Hepatocyte (in vitro differentiated cells): ENCODE results near the gene GRHL1. TPM values are rescaled to one million over a fixed set of nuclear protein-coding genes. Genes with fewer than 3 reads are reported as not detected.

Experiments
- DNase-seq: peaks from one replicate; pipeline ENCODE4 v3.0.0-alpha.2; 2016; ENCODE audit warnings: low spot score
- H2AFZ ChIP-seq: fragments of 200-600 bp; sonication (generic); 2 replicates; pipeline ENCODE4 v1.6.0; 2016; ENCODE audit warnings: antibody characterized with exemption, mild to moderate bottlenecking
- H3K27ac ChIP-seq: fragments of 200-600 bp; sonication (generic); 2 replicates; pipeline ENCODE4 v1.5.1; 2016; ENCODE audit warnings: mild to moderate bottlenecking
- H3K27me3 ChIP-seq: fragments of 200-600 bp; sonication (generic); 2 replicates; pipeline ENCODE4 v1.6.1; 2016
- H3K36me3 ChIP-seq: fragments of 200-600 bp; sonication (generic); replicated peaks from 2 replicates; pipeline ENCODE4 v1.5.1; 2016; ENCODE audit warnings: low read depth; ENCODE audit not compliant: insufficient read depth
- H3K4me1 ChIP-seq: fragments of 200-600 bp; sonication (generic); 2 replicates; pipeline ENCODE4 v1.5.1; 2016; ENCODE audit warnings: mild to moderate bottlenecking, moderate library complexity; ENCODE audit not compliant: insufficient read depth
- H3K4me2 ChIP-seq: fragments of 200-600 bp; sonication (generic); 2 replicates; pipeline ENCODE4 v1.6.0; 2016
- H3K4me3 ChIP-seq: fragments of 200-600 bp; sonication (generic); 2 replicates; pipeline ENCODE4 v1.5.1; 2016; ENCODE audit warnings: mild to moderate bottlenecking
- H3K79me2 ChIP-seq: fragments of 200-600 bp; sonication (generic); 2 replicates; pipeline ENCODE4 v1.6.0; 2017; ENCODE audit warnings: mild to moderate bottlenecking
- H3K9me2 ChIP-seq: fragments of 200-600 bp; sonication (generic); replicated peaks from 2 replicates; pipeline ENCODE4 v1.6.0; 2017; ENCODE audit warnings: mild to moderate bottlenecking; ENCODE audit not compliant: insufficient read depth
- H3K9me3 ChIP-seq: fragments of 200-600 bp; sonication (generic); 2 replicates; pipeline ENCODE4 v1.5.1; 2016; ENCODE audit warnings: low read depth, mild to moderate bottlenecking
- H4K20me1 ChIP-seq: fragments of 200-600 bp; sonication (generic); 2 replicates; pipeline ENCODE4 v1.6.0; 2016; ENCODE audit warnings: mild to moderate bottlenecking; ENCODE audit not compliant: insufficient read depth, poor library complexity, severe bottlenecking
- CTCF ChIP-seq: fragments of 200-600 bp; sonication (generic); IDR thresholded peaks from 2 replicates; pipeline ENCODE4 v1.5.1; 2016; ENCODE audit warnings: antibody characterized with exemption, mild to moderate bottlenecking; ENCODE audit not compliant: poor library complexity
- EZH2 ChIP-seq: fragments of 200-600 bp; sonication (generic); IDR thresholded peaks from 2 replicates; pipeline ENCODE4 v1.6.1; 2016; ENCODE audit warnings: antibody characterized with exemption, mild to moderate bottlenecking, borderline replicate concordance
- EZH2phosphoT487 ChIP-seq: fragments of 200-600 bp; sonication (generic); IDR thresholded peaks from one replicate; pipeline ENCODE4 v1.6.1; 2018; ENCODE audit warnings: antibody characterized with exemption, mild to moderate bottlenecking, low read depth, moderate library complexity; ENCODE audit not compliant: unreplicated experiment, severe bottlenecking
- WGBS: methylation state at CpG from one replicate; pipeline ENCODE4 v1.1.6; 2016; ENCODE audit warnings: low lambda C conversion rate; ENCODE audit errors: missing lambda C conversion rate; 5-methylcytosine and 5-hydroxymethylcytosine counted together
- polyA plus RNA-seq: library from polyadenylated mRNA; unstranded; fragments of >200 nt; fragmentation: Nextera tagmentation; extraction: Ambion mirVana; gene quantifications from 2 replicates; pipeline ENCODE4 v1.2.1, GENCODE V29; 2016
- total RNA-seq: library from RNA; depleted of rRNA; stranded (reverse); fragments of >200 nt; gene quantifications from 2 replicates; pipeline ENCODE4 v1.2.3, GENCODE V29; 2014

Gene GRHL1
- total RNA-seq (10.0 and 10.9 TPM in 2 replicates), polyA plus RNA-seq (4.0 and 9.5 TPM in 2 replicates)

- Histone ChIP-seq H3K9me2 (no peaks in the 10 kb centered on the region), H3K79me2 (peaks cover 13% of the 10 kb centered on the region), H3K4me1 (peaks cover 21% of the 10 kb centered on the region), H3K36me3 (no peaks in the 10 kb centered on the region), H2AFZ (peak within 1 kb of the TSS; percentile 93), H4K20me1 (no peaks in the 10 kb centered on the region), H3K27ac (peak within 1 kb of the TSS; percentile 61), H3K9me3 (no peaks in the 10 kb centered on the region), H3K4me3 (peak within 1 kb of the TSS; percentile 82), H3K27me3 (no peaks in the 10 kb centered on the region), H3K4me2 (peak within 1 kb of the TSS; percentile 89)
- under 1% methylated on average over 46 of the region's 111 CpGs for WGBS
- peak; percentile 98 for DNase-seq
- no peak for TF ChIP-seq CTCF
- no peak for TF ChIP-seq EZH2
- no peak for TF ChIP-seq EZH2phosphoT487
Measured at GRCh38 chr2:9951522-9952285, at the start of gene GRHL1. Gene GRHL1, plus strand, starts transcription at chr2:9951693. Its CDS starts 141 bp downstream, at chr2:9951834.

- Histone ChIP-seq H3K4me3 (no peak overlapping the region), H3K9me3 (no peaks in the 10 kb centered on the region), H3K9me2 (no peaks in the 10 kb centered on the region), H3K36me3 (no peaks in the 10 kb centered on the region), H2AFZ (no peak overlapping the region), H4K20me1 (no peaks in the 10 kb centered on the region), H3K79me2 (no peaks in the 10 kb centered on the region), H3K4me2 (no peak overlapping the region), H3K4me1 (no peaks in the 10 kb centered on the region), H3K27ac (no peak overlapping the region), H3K27me3 (no peaks in the 10 kb centered on the region)
- TF ChIP-seq CTCF, result no peak
- TF ChIP-seq EZH2, result no peak
- no peak for TF ChIP-seq EZH2phosphoT487
- DNase-seq, result no peak
- 70% methylated on average over 1 of the region's 1 CpG for WGBS
Measured at GRCh38 chr2:9905413-9905812, 46.1 kb upstream of the GRHL1 start.

- TF ChIP-seq EZH2 (no peak), CTCF (no peak), EZH2phosphoT487 (no peak)
Measured at GRCh38 chr2:9907402-9907801, 44.1 kb upstream of the GRHL1 start.

More at GRCh38 chr2:9907402-9907801, 44.1 kb upstream of the GRHL1 start:
- no peak for DNase-seq
- H3K4me2 ChIP-seq, result no peak overlapping the region
- H3K79me2 ChIP-seq, result no peaks in the 10 kb centered on the region
- H3K36me3 ChIP-seq, result no peaks in the 10 kb centered on the region
- H3K9me3 ChIP-seq, result no peaks in the 10 kb centered on the region
- H4K20me1 ChIP-seq, result no peaks in the 10 kb centered on the region
- WGBS, result 94% methylated on average over 7 of the region's 7 CpGs
- H3K4me1 ChIP-seq, result no peaks in the 10 kb centered on the region
- H3K4me3 ChIP-seq, result no peak overlapping the region
- H3K27me3 ChIP-seq, result no peaks in the 10 kb centered on the region
- H3K27ac ChIP-seq, result no peak overlapping the region
- no peaks in the 10 kb centered on the region for H3K9me2 ChIP-seq
- no peak overlapping the region for H2AFZ ChIP-seq
